ENCODE data around the gene SYT3.

GRCh38 chr19:50636317-50637085, 3.2 kb downstream of the SYT3 start:
- no peak for TF ChIP-seq CTCF (IDR thresholded peaks at IDR 0.05)
- no peak for TF ChIP-seq ZFX (IDR thresholded peaks at IDR 0.05; ENCODE audit: borderline replicate concordance)
